GM12878 (cell line): ENCODE measurements around the gene OR5L1. TPM values are rescaled to one million over a fixed set of nuclear protein-coding genes. Genes with fewer than 3 reads are reported as not detected.

Source experiments
- ATAC-seq: fragments of 200-7000 bp; cut with Tn5 transposase; 3 replicates; pipeline ENCODE4 v1.9.1; 2020; ENCODE audit warnings: mild to moderate bottlenecking, moderate library complexity
- BruUV-seq: library from RNA; stranded (reverse); fragments of 400-500 nt; replicated peaks from 2 replicates; lab custom pipeline; 2021; lab: Mats Ljungman, UMichigan
- CTCF ChIA-PET: fragments of 300-600 bp; sonication (Branson Sonifier 250); formaldehyde crosslinking; extraction: SDS; loops from one replicate; lab custom pipeline; 2021; ENCODE audit warnings: inconsistent platforms; lab: Yijun Ruan, JAX
- POLR2A ChIA-PET: fragments of 350-600 bp; formaldehyde crosslinking; extraction: SDS; loops from one replicate; lab custom pipeline; 2021; ENCODE audit warnings: inconsistent platforms; lab: Charles Lee
- RAD21 ChIA-PET: fragments of 300-600 bp; sonication (Branson Sonifier 250); formaldehyde crosslinking; loops from one replicate; lab custom pipeline; 2023; ENCODE audit warnings: antibody characterized with exemption; ENCODE audit not compliant: unreplicated experiment; lab: Charles Lee
- SMC1A ChIA-PET: fragments of 300-600 bp; sonication (Branson Sonifier 250); formaldehyde crosslinking; loops from one replicate; lab custom pipeline; 2023; ENCODE audit not compliant: unreplicated experiment, uncharacterized antibody; lab: Charles Lee
- DNase-seq: peaks from one replicate; pipeline ENCODE4 v3.0.0-alpha.2; 2011; ENCODE audit warnings: low read depth, low spot score
- FAIRE-seq: peaks from 3 replicates; lab custom pipeline; 2011; peaks lifted over from hg19 to GRCh38; lab: Jason Lieb, UNC
- H2AFZ ChIP-seq: 2 replicates; pipeline ENCODE4 v1.6.0; 2011; ENCODE audit warnings: low read depth, low read length, control low read depth; ENCODE audit not compliant: control insufficient read depth
- H3K27ac ChIP-seq: 2 replicates; pipeline ENCODE4 v1.5.1; 2011; ENCODE audit warnings: control low read depth; ENCODE audit not compliant: control insufficient read depth, insufficient read depth
- H3K27me3 ChIP-seq, 2 experiments: replicated peaks in 1 of 2; 2 replicates each; pipeline versions ENCODE4 v1.6.0 to v1.6.1; 2011; ENCODE audit warnings: low read length in 1 of 2; ENCODE audit not compliant: control insufficient read depth in 2 of 2, insufficient read depth in 2 of 2
- H3K36me3 ChIP-seq, 2 experiments: 2 replicates each; pipeline ENCODE4 v1.5.1; 2011; ENCODE audit warnings: low read length in 1 of 2; ENCODE audit not compliant: control insufficient read depth in 2 of 2, insufficient read depth in 2 of 2
- H3K4me1 ChIP-seq: 2 replicates; pipeline ENCODE4 v1.6.1; 2011; ENCODE audit warnings: mild to moderate bottlenecking, low read length, moderate library complexity, mixed read lengths; ENCODE audit not compliant: control insufficient read depth, insufficient read depth
- H3K4me2 ChIP-seq: 2 replicates; pipeline ENCODE4 v1.6.0; 2011; ENCODE audit warnings: control low read depth; ENCODE audit not compliant: control insufficient read depth, insufficient read depth
- H3K4me3 ChIP-seq: fragments of 200-600 bp; sonication (generic); 2 replicates; pipeline ENCODE4 v1.5.1; 2016
- H3K79me2 ChIP-seq: 2 replicates; pipeline ENCODE4 v1.6.0; 2011; ENCODE audit warnings: low read length; ENCODE audit not compliant: control insufficient read depth, insufficient read depth
- H3K9ac ChIP-seq: 2 replicates; pipeline ENCODE4 v1.8.0; 2011; ENCODE audit warnings: low read length, control low read depth, mixed read lengths; ENCODE audit not compliant: control insufficient read depth, insufficient read depth
- H3K9me3 ChIP-seq: replicated peaks from 3 replicates; pipeline ENCODE4 v1.5.1; 2011; ENCODE audit warnings: mild to moderate bottlenecking, low read length; ENCODE audit not compliant: control insufficient read depth, insufficient read depth
- H4K20me1 ChIP-seq: 2 replicates; pipeline ENCODE4 v1.6.0; 2011; ENCODE audit not compliant: control insufficient read depth, insufficient read depth
- ATF2 ChIP-seq: IDR thresholded peaks from 2 replicates; pipeline ENCODE4 v1.6.1; 2012; ENCODE audit warnings: low read length, inconsistent platforms
- BCLAF1 ChIP-seq: fragments of 450-650 bp; IDR thresholded peaks from 2 replicates; pipeline ENCODE4 v1.6.1; 2017; ENCODE audit warnings: antibody characterized with exemption, mild to moderate bottlenecking, moderate library complexity
- CBX3 ChIP-seq: fragments of 200-600 bp; sonication (generic); IDR thresholded peaks from 2 replicates; pipeline ENCODE4 v1.6.1; 2016; ENCODE audit warnings: low read depth, borderline replicate concordance
- DPF2 ChIP-seq: fragments of 450-650 bp; IDR thresholded peaks from 2 replicates; pipeline ENCODE4 v1.6.1; 2017; ENCODE audit warnings: mild to moderate bottlenecking
- GATAD2B ChIP-seq: fragments of 450-650 bp; conservative IDR thresholded peaks from 2 replicates; pipeline ENCODE4 v1.6.1; 2017; ENCODE audit warnings: low read depth, mild to moderate bottlenecking, moderate library complexity
- KAT2A ChIP-seq: conservative IDR thresholded peaks from 2 replicates; pipeline ENCODE4 v1.6.1; 2011; ENCODE audit warnings: low read depth, low read length; ENCODE audit not compliant: control insufficient read depth
- MLLT1 ChIP-seq: fragments of 450-650 bp; IDR thresholded peaks from 2 replicates; pipeline ENCODE4 v1.6.1; 2016; ENCODE audit warnings: mild to moderate bottlenecking
- MYB ChIP-seq: fragments of 150-350 bp; IDR thresholded peaks from 2 replicates; pipeline ENCODE4 v1.6.1; 2014; ENCODE audit warnings: mild to moderate bottlenecking, low read depth, low read length, borderline replicate concordance
- RB1 ChIP-seq: fragments of 450-650 bp; formaldehyde crosslinking; IDR thresholded peaks from 2 replicates; pipeline ENCODE4 v1.6.1; 2017; ENCODE audit warnings: mild to moderate bottlenecking, borderline replicate concordance
- RCOR1 ChIP-seq: conservative IDR thresholded peaks from 2 replicates; pipeline ENCODE4 v1.6.1; 2012; ENCODE audit warnings: low read depth, low read length, improper control_type of control experiment
- STAT3 ChIP-seq: IDR thresholded peaks from 2 replicates; pipeline ENCODE4 v1.6.1; 2011; ENCODE audit warnings: low read depth, low read length, improper control_type of control experiment
- SUPT20H ChIP-seq: IDR thresholded peaks from 2 replicates; pipeline ENCODE4 v1.6.1; 2011; ENCODE audit warnings: low read depth, mild to moderate bottlenecking, low read length, moderate library complexity, borderline replicate concordance; ENCODE audit not compliant: control insufficient read depth
- TCF7 ChIP-seq: IDR thresholded peaks from 2 replicates; pipeline ENCODE4 v1.6.1; 2014; ENCODE audit warnings: antibody characterized with exemption, borderline replicate concordance
- ZNF24 ChIP-seq: fragments of 450-650 bp; IDR thresholded peaks from 2 replicates; pipeline ENCODE4 v1.6.1; 2017; ENCODE audit warnings: antibody characterized with exemption, mild to moderate bottlenecking
- in situ Hi-C: fragments of 300-500 bp; cut with MboI; formaldehyde crosslinking; loops from 9 replicates; pipeline ENCODE4 v1.14.3; 2018; ENCODE audit warnings: mixed read lengths
- intact Hi-C: fragments of 100-400 bp; cut with micrococcal nuclease; formaldehyde crosslinking; loops from one replicate; pipeline ENCODE4 v1.14.2; 2022; ENCODE audit not compliant: unreplicated experiment
- polyA plus RNA-seq, 11 experiments: library from polyadenylated mRNA; depleted of rRNA in 4 of 11; unstranded in 6 of 11; stranded (reverse) in 5 of 11; fragments of >200 nt; fragmentation: Nextera tagmentation in 4 of 11; fragmentation: Illumina TruSeq in 1 of 11; extraction: Ambion mirVana in 4 of 11; extraction: Trizol in 1 of 11; gene quantifications; 1 replicate in 1 of 11; 2 replicates in 10 of 11; pipeline versions ENCODE4 v1.2.1 to v1.2.3, GENCODE V29; 2011 to 2016; ENCODE audit warnings: inconsistent platforms in 2 of 11, missing spikeins in 2 of 11, low read depth in 1 of 11
- total RNA-seq, 4 experiments: library from RNA; depleted of rRNA in 3 of 4; stranded (reverse); fragments of >200 nt in 3 of 4; fragmentation: Illumina TruSeq in 1 of 4; extraction: Trizol in 1 of 4; gene quantifications; 2 replicates each; pipeline versions ENCODE4 v1.2.1 to v1.2.3, GENCODE V29; 2013 to 2021
- TF ChIP-seq, protein P1 (sequence below): fragments of 450-650 bp; formaldehyde crosslinking; IDR thresholded peaks from 2 replicates; pipeline ENCODE4 v1.5.0; 2022; ENCODE audit warnings: mild to moderate bottlenecking, missing genetic modification characterization

The OR5L1 gene
- total and polyA plus RNA-seq, 10 of the 15 experiments (the other 5 are each of a cell fraction or from before 2014, with no cell fraction given): not detected

GRCh38 chr11:55793321-55793720, 17.8 kb upstream of the OR5L1 start (continued):
- TF ChIP-seq SUPT20H (no peak), CBX3 (no peak), DPF2 (no peak)

DNA sequence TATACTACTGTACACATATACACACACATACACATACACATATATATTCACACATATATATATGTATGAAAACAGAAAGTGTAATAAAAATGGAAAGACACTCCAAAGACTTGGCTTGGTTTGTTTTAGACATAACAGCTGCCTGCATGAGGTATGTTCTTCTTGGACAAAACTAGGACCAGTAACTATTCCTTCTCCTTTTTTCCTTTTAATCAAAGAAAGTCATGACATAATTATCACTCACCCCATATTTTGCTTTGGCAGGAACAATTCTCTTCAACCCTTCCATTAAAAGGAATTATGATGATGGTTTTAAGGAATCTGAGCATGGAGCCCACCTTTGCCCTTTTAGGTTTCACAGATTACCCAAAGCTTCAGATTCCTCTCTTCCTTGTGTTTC, 15.9 kb upstream of the OR5L1 start, which contains the start of gene OR5D14:
TSS of gene OR5D14 (plus strand) at position 301 of the 400 bp plus-strand sequence. CDS start at position 301, 0 bp downstream.
- Histone ChIP-seq H4K20me1 (no peaks in the 10 kb centered on the region), H3K27me3 (no peaks in the 10 kb centered on the region), H3K4me1 (no peaks in the 10 kb centered on the region), H3K27ac (no peak within 1 kb of the TSS), H3K36me3 (no peaks in the 10 kb centered on the region), H3K9ac (no peak within 1 kb of the TSS), H3K4me3 (no peak within 1 kb of the TSS), H3K79me2 (no peaks in the 10 kb centered on the region), H3K4me2 (no peak within 1 kb of the TSS), H2AFZ (no peak within 1 kb of the TSS), H3K9me3 (no peaks in the 10 kb centered on the region)
- ChIA-PET POLR2A (no interaction called here), SMC1A (no interaction called here), CTCF (no interaction called here), RAD21 (no interaction called here)
- in situ Hi-C loops (no loop called here), intact Hi-C loops (no loop called here)
- no peak for ATAC-seq
- DNase-seq: no peak
- no TSS peak for BruUV-seq
- no peak for FAIRE-seq
- TF ChIP-seq, protein P1, sequence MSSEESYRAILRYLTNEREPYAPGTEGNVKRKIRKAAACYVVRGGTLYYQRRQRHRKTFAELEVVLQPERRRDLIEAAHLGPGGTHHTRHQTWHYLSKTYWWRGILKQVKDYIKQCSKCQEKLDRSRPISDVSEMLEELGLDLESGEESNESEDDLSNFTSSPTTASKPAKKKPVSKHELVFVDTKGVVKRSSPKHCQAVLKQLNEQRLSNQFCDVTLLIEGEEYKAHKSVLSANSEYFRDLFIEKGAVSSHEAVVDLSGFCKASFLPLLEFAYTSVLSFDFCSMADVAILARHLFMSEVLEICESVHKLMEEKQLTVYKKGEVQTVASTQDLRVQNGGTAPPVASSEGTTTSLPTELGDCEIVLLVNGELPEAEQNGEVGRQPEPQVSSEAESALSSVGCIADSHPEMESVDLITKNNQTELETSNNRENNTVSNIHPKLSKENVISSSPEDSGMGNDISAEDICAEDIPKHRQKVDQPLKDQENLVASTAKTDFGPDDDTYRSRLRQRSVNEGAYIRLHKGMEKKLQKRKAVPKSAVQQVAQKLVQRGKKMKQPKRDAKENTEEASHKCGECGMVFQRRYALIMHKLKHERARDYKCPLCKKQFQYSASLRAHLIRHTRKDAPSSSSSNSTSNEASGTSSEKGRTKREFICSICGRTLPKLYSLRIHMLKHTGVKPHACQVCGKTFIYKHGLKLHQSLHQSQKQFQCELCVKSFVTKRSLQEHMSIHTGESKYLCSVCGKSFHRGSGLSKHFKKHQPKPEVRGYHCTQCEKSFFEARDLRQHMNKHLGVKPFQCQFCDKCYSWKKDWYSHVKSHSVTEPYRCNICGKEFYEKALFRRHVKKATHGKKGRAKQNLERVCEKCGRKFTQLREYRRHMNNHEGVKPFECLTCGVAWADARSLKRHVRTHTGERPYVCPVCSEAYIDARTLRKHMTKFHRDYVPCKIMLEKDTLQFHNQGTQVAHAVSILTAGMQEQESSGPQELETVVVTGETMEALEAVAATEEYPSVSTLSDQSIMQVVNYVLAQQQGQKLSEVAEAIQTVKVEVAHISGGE: no peak
- TF ChIP-seq ZNF24 (no peak), RB1 (no peak), MLLT1 (no peak), STAT3 (no peak), RCOR1 (no peak), MYB (no peak), ATF2 (no peak), KAT2A (no peak), BCLAF1 (no peak), GATAD2B (no peak), TCF7 (no peak)
